Skeletal muscle satellite cell (primary cell): ENCODE data around the gene ATP13A3.
A peak's percentile ranks its signal among the peaks of the same experiment; 100 is the strongest.
"Not testable (repeated sequence)": the region's sequence is repeated elsewhere in the genome, so short reads cannot be mapped to it uniquely, and the experiment has no call there.

Experiments used
- H3K27me3 ChIP-seq: 2 replicates; pipeline ENCODE4 v1.7.0; 2013; ENCODE audit warnings: low read length; ENCODE audit not compliant: control insufficient read depth, insufficient read depth
- H3K36me3 ChIP-seq: 2 replicates; pipeline ENCODE4 v1.7.0; 2013; ENCODE audit warnings: mild to moderate bottlenecking, control low read depth, low read length; ENCODE audit not compliant: insufficient read depth
- H3K4me1 ChIP-seq: 2 replicates; pipeline ENCODE4 v1.7.0; 2013; ENCODE audit warnings: low read length; ENCODE audit not compliant: control insufficient read depth, insufficient read depth
- H3K4me2 ChIP-seq: 2 replicates; pipeline ENCODE4 v1.7.0; 2013; ENCODE audit warnings: mild to moderate bottlenecking, low read length
- H3K4me3 ChIP-seq: 2 replicates; pipeline ENCODE4 v1.7.0; 2013; ENCODE audit warnings: low read length
- H3K9ac ChIP-seq: 2 replicates; pipeline ENCODE4 v1.7.0; 2013; ENCODE audit warnings: mild to moderate bottlenecking, low read depth, low read length, moderate library complexity
- H3K9me3 ChIP-seq: replicated peaks from 2 replicates; pipeline ENCODE4 v1.7.0; 2013; ENCODE audit warnings: mild to moderate bottlenecking, control low read depth, low read length

ATP13A3 gene

DNA sequence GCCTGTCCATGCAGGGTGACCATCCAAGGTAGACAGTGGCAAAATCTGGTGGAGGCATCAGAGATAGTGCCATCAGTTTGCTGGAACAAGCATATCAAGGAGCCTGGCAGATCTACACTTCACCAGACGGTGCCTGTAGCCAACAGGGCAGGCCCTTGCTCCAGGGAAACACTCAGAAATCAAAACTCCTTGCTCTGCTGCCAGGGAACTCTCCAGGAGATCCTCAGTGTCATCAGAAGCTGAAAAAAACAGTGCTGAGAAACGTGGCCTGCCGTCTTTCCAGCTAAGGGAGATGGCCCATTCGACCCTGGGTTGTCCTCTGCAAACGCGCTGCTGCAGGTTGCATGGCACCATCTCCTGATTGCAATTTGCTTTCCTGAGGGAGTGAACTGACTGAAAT is 30.5 kb upstream of the ATP13A3 start:
- Histone ChIP-seq H3K9me3 (no peaks in the 10 kb centered on the region), H3K9ac (no peak overlapping the region), H3K4me2 (no peak overlapping the region), H3K27me3 (no peaks in the 10 kb centered on the region), H3K36me3 (no peaks in the 10 kb centered on the region), H3K4me3 (no peak overlapping the region), H3K4me1 (peaks cover 17% of the 10 kb centered on the region)

DNA sequence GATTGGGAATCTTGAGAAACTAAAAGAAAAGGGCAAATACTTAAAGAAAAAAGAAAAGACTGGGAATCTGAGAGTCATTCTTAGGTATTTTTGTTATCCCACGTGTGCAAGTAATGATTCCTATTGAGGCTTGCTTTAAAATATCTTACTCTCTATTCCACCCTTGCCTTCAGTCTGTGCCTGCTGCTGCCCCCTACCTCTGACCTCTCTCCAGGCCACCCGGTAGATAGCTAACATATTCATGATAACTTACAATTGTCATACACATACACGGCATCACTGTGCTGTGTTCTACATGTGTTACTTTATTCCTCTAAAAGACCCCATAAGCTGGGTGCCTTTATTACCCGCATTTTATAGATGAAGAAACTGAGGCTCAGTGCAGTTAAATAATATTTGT is 27.8 kb upstream of the ATP13A3 start:
- H3K9ac ChIP-seq = no peak overlapping the region
- no peaks in the 10 kb centered on the region for H3K36me3 ChIP-seq
- H3K4me1 ChIP-seq = no peaks in the 10 kb centered on the region
- no peaks in the 10 kb centered on the region for H3K9me3 ChIP-seq
- no peak overlapping the region for H3K4me3 ChIP-seq
- no peaks in the 10 kb centered on the region for H3K27me3 ChIP-seq
- H3K4me2 ChIP-seq = no peak overlapping the region

DNA sequence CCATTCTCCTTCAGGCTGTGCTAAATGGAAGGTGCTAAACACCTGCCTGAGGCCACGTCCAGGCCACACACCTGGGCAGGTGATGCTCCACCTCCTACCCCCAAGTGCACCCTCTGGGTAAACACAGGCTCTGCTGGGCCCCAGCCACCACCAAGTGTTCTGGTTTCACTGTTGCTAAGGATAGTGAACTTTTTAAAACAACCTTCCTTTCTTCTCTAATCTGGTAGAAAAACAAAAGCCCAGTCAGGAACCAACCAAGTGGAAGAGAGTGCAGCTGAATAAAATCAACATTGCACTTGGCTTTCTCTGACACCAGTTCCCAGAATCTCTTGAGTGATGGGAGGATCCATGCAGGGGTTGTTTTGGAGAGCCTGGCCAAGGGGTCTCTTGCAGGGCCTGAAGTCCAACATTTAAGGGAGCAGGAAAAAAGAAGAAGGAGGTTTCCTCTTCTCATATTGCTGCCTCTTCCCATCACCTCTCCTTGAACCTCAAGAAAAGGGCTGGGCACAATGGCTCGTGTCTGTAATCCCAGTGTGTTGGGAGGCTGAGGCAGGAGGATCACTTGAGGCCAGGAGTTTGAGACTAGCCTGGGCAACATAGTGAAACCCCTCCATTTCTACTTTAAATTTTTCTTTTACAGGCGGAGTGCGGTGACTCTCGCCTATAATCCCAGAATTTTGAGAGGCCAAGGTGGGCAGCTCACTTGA is 26.2 kb upstream of the ATP13A3 start:
- Histone ChIP-seq H3K4me3 (no peak overlapping the region), H3K9ac (no peak overlapping the region), H3K4me2 (no peak overlapping the region)

DNA sequence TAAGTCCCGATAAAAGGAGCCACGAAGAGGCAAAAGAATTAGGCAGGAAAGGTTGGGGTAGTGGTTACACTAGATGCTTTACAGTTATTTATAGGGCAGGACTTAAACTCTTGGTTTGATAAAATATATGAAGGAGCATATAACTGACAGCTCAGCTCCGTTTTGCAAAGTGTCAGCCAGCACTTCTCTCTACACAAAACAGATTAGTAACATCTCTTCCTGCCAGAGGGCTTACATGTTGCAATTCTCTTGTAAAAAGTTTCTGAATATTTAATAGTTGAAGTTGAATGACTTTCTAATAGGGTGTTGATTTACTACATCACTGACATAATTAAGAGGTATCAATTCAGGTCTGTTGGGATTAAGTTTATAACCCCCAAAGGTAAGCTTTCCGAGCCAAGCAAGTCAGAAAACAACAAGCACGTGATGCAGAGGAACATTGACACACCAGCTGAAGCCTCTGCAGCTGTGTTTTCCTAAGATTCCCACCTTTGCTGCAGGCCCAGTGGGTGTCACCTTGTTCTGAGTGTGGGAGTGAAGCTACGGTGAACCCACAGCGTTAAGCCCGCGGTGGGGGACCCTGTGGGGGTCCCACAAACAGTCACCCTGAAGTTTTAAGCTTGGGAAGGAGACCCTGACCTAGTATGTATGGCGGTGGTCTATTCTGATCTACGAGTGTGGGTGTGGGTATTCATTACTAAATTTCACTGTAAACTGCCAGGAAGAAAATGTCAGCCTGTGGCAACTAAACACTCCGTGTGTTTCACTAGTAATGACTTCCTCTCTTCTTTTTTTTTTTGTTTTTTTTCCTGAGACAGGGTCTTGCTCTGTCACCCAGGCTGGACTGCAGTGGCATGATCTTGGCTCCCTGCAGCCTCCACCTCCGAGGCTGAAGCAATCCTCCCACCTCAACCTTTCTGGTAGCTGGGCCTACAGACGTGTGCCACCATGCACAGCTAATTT is 22.0 kb upstream of the ATP13A3 start:
- Histone ChIP-seq H3K4me1 (peaks cover 13% of the 10 kb centered on the region), H3K9ac (no peak overlapping the region), H3K9me3 (no peaks in the 10 kb centered on the region), H3K4me3 (no peak overlapping the region), H3K27me3 (no peaks in the 10 kb centered on the region), H3K36me3 (no peaks in the 10 kb centered on the region), H3K4me2 (no peak overlapping the region)

More for the DNA sequence above, 26.2 kb upstream of the ATP13A3 start:
- Histone ChIP-seq H3K27me3 (no peaks in the 10 kb centered on the region), H3K36me3 (no peaks in the 10 kb centered on the region), H3K9me3 (no peaks in the 10 kb centered on the region), H3K4me1 (no peaks in the 10 kb centered on the region)

DNA sequence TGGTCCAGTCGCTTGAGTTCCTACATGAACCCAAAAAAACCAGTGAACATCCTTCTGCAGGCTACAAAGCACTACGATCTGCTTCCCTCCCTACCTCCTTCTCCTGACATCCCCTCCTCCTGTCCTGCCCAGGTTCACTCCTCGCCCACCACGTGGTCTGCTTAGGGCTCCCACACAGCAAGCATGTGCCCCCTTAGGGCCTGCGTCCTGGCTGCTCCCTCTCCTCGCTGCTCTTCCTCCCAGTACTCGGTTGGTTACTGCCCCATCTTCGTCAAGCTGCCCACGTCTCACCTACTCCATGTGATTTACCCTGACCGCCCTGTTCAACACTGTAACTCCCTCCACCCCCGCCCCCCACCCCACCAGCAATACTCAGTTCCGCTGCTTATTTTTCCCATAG is 20.8 kb upstream of the ATP13A3 start:
- H3K9ac ChIP-seq = no peak overlapping the region
- H3K4me1 ChIP-seq = peaks cover 23% of the 10 kb centered on the region
- no peak overlapping the region for H3K4me2 ChIP-seq
- H3K9me3 ChIP-seq = no peaks in the 10 kb centered on the region
- no peak overlapping the region for H3K4me3 ChIP-seq
- H3K36me3 ChIP-seq = no peaks in the 10 kb centered on the region
- H3K27me3 ChIP-seq = no peaks in the 10 kb centered on the region

DNA sequence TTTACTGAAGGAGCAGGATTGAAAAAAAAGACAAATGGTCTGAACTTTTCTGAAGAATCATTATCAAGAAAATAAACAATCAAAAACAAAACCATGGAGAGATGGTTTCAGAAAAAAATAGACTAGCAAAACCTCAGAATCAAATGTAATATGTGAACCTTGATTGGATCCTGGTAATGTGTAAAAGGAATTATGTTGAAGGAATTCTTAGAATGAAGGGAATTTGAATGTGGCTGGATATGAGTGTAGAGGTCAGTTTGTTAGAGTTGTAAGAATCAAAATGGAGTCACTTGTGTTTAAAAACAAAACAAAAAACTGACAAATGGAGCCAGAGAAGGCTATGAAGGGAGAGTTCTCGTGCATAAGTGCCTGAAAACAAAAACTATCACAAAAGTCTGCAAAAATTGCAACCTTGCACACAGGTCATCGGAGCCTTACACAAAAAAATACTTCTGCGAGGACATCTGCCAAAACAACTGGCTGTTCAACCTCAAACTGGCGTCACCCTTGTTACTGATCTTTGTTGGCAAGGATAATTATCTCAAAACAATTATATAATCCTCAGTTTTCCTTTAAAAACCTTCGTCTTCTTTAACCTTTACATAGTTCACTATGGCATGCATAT is 19.1 kb upstream of the ATP13A3 start:
- no peaks in the 10 kb centered on the region for H3K27me3 ChIP-seq
- no peak overlapping the region for H3K4me3 ChIP-seq
- H3K36me3 ChIP-seq = no peaks in the 10 kb centered on the region
- no peak overlapping the region for H3K9ac ChIP-seq
- no peak overlapping the region for H3K4me2 ChIP-seq
- H3K9me3 ChIP-seq = no peaks in the 10 kb centered on the region
- H3K4me1 ChIP-seq = peaks cover 26% of the 10 kb centered on the region

DNA sequence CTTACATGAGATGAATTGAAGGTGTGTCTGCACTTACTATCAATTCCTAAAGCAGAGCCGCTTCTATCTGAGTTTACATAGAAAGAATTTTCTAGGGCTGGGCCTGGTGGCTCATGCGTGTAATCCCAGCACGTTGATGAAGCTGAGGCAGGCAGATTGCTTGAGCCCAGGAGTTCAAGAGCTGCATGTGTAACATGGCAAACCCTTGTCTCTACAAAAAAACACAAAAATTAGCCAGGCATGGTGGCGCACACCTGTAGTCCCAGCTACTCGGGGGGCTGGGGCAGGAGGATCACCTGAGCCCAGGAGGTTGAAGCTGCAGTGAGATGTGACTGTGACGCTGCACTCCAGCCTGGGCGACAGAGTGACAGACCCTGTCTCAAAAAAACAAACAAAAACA is 18.1 kb upstream of the ATP13A3 start:
- Histone ChIP-seq H3K36me3 (no peaks in the 10 kb centered on the region), H3K4me1 (peaks cover 26% of the 10 kb centered on the region), H3K4me2 (no peak overlapping the region), H3K27me3 (no peaks in the 10 kb centered on the region), H3K9ac (no peak overlapping the region), H3K9me3 (no peaks in the 10 kb centered on the region), H3K4me3 (no peak overlapping the region)

DNA sequence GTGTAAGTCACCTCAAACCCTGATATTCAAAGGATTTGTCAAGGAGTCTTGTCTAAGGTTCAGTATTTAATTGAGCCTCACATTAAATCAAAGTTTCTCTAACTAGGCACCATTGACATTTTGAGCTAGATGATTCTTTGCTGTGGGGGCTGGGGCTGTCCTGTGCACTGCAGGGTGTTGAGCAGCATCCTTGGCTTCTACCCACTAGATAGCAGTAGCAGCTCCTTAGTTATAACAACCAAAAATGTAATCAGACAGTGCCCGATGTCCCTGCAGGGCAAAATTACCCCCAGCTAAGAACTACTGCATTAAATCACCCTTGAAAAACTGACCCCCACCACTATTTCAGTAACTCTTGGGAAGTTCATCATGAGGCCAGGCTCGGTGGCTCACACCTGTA is 17.3 kb upstream of the ATP13A3 start:
- H3K4me3 ChIP-seq = no peak overlapping the region
- H3K9me3 ChIP-seq = no peaks in the 10 kb centered on the region
- no peak overlapping the region for H3K9ac ChIP-seq
- no peaks in the 10 kb centered on the region for H3K27me3 ChIP-seq
- H3K4me1 ChIP-seq = peaks cover 26% of the 10 kb centered on the region
- H3K4me2 ChIP-seq = no peak overlapping the region
- no peaks in the 10 kb centered on the region for H3K36me3 ChIP-seq

DNA sequence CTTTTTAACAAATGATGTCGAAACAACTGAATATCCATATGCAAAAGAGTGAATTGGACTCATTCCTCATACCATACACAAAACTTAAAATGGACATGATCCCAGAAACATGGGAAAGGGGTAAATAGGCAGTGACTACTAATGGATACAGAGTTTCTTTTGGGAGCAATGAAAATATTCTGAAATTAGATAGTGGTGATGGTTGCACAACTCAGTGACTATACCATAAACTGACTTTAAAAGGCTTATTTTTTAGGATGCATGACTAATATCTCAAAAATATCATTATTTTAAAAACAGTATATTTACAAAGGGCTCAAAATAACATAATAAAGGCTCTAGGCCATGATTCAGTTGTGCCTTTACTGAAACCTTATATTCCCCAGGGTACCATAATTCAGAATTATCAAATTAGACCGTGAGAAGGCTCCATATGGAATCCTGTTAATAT is 16.3 kb upstream of the ATP13A3 start:
- H3K4me1 ChIP-seq = peaks cover 29% of the 10 kb centered on the region
- H3K4me3 ChIP-seq = no peak overlapping the region
- H3K9me3 ChIP-seq = no peaks in the 10 kb centered on the region
- H3K4me2 ChIP-seq = peak overlapping the region; percentile 37
- H3K9ac ChIP-seq = peak overlapping the region; percentile 49
- no peaks in the 10 kb centered on the region for H3K36me3 ChIP-seq
- no peaks in the 10 kb centered on the region for H3K27me3 ChIP-seq

DNA sequence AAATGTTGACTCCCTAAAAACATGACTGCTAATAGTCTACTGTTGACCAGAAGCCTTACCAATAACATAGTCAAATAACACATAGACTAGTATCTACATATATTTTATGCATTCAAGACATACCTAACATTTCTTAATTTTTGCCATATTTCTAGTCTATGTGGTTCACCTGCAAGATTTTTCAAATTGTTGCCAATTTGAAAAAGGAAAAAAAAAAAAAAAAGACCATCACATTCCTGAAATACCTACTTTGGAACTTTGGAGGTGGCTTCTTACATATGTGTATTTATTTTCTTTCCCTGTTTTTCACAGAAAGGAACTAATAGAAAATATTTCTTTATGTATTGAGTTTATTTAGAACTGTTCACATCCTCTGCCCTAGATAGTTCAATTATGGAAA is 13.4 kb upstream of the ATP13A3 start:
- Histone ChIP-seq H3K9me3 (no peaks in the 10 kb centered on the region), H3K4me1 (peaks cover 30% of the 10 kb centered on the region), H3K9ac (no peak overlapping the region), H3K27me3 (no peaks in the 10 kb centered on the region), H3K4me2 (no peak overlapping the region), H3K36me3 (no peaks in the 10 kb centered on the region), H3K4me3 (no peak overlapping the region)

DNA sequence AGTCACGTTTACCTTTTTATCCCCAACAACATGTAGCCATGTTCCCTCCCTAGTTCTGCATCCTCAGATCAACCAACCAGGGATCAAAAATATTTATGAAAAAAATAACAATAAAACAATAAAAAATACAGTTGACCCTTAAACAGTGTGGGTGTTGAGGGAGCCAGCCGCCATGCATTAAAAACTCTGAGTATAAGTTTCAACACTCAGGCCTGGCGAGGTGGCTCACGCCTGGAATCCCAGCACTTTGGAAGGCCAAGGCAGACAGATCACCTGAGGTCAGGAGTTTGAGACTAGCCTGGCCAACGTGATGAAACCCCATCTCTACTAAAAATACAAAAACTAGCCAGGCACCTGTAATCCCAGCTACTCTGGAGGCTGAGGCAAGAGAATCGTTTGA is 12.7 kb upstream of the ATP13A3 start:
- not testable (repeated sequence) for H3K36me3 ChIP-seq, H3K9ac ChIP-seq, H3K4me3 ChIP-seq, H3K27me3 ChIP-seq, H3K4me2 ChIP-seq, H3K9me3 ChIP-seq
- peaks cover 36% of the 10 kb centered on the region for H3K4me1 ChIP-seq
